Fibroblast of skin of right quadriceps (primary cell): ENCODE measurements around the gene TRIM41.
A peak's percentile ranks its signal among the peaks of the same experiment; 100 is the strongest.
"Not testable (repeated sequence)": the region's sequence is repeated elsewhere in the genome, so short reads cannot be mapped to it uniquely, and the experiment has no call there.

ENCODE experiments used
- DNase-seq: peaks from one replicate; pipeline ENCODE4 v3.0.0-alpha.2; 2013

The TRIM41 gene

DNA sequence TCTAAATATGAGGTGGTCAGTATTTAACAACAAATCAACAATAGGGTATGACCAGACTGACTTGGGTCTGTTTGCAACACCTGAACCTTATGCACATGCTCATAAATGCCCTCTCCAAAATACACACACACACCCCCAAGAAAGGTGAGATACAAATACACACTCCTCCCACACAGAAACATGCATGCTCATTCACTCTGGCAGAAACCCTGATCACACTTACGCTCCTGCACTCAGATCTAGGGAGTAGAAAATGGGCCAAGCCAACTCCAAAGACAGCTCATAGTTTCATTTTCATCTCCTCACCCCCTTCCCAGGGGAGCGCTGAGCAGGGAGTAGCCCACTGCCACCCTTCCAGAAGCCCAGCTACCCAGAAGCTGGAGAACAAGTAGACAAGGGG lies 29.4 kb upstream of the TRIM41 start:
- no peak for DNase-seq

DNA sequence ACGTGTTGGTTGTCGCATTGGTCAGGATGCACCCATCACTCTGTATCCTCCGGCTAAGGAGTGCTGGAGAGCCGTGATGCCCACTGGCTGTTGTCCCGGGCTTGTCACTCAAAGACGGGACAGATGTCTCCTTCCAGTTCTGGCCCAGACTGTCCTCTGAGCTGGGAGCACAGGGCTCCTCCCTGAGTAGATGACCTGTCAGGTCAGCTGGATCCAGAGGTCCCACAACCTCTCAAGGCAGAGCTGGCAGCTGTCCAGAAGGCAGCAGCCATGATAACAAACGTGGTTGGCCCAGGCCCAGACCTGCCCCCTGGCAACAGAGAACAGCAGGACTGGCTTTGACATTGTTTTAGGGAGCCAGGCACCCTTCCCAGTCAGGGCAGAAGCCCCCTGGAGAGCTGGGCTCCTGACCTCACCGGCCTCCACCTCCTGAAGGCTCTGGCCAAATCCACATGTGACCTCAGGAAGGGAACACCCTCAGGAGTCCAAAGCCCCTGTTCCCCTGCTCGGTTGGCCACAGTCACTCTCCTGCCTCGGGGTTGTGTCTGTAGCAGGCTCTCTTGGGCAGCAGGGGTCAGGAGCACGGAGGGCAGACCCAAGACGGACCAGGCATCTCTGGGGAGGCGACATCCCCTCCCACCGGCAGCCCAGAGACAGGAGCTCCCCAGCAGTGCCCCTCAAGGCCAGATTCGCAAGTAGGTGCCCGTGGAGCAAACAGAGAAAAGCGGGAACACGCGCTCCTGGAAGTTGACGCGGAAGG lies 28.4 kb upstream of the TRIM41 start:
- DNase-seq, result no peak

DNA sequence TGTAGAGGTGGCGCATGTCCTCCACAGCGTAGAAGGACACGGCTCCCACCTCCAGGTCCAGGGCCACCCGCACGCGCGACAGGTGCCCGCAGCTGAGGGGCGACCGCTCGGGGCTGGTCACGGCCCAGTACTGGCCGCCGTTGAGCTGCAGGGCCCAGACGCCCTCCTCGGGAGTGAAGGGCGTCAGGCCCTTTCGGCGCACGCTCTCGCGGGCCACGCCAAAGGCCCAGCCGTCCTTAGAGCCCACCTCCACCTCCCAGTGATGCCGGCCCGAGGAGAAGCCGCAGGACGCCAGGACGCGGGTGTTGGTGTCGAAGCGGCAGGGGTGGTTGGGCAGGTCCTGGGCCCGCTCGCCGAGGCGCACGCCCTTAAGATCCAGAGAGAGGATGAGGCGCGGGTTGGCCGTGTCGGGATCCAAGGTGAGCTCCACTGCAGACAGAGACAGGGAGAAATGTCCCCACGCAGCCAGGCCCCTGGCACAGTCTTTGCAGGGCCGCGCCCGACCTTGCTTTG lies 27.8 kb upstream of the TRIM41 start:
- no peak for DNase-seq

DNA sequence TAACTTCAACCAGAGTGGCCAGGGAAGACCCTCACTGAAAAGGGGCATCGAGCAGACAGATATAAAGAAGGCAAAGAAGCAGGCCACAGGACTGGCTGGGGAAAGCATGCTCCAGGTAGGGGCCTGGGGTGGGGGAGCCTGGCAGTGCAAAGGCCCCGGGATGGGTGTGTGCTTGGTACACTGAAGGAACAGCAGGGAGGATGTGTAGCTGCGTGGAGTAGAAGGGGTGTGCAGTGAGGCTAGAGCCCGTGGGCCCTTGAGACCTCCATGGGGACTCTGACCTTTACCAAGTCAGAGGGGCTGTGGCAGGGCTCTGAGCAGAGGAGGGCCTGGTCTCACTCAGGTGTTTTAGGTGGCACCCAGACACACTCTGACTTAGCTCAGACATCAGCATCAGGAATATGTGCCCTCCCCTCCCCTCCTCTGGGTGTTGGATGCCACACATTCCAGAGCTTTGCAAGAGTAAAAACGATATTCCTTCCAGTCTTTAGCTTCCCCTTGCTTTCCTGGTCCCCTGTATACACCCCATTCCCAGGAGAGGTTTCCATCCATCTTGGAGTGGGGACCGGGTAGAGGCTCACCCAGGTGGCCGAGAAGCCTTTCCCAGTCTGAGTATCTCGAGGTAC lies 25.6 kb upstream of the TRIM41 start:
- DNase-seq, result no peak

DNA sequence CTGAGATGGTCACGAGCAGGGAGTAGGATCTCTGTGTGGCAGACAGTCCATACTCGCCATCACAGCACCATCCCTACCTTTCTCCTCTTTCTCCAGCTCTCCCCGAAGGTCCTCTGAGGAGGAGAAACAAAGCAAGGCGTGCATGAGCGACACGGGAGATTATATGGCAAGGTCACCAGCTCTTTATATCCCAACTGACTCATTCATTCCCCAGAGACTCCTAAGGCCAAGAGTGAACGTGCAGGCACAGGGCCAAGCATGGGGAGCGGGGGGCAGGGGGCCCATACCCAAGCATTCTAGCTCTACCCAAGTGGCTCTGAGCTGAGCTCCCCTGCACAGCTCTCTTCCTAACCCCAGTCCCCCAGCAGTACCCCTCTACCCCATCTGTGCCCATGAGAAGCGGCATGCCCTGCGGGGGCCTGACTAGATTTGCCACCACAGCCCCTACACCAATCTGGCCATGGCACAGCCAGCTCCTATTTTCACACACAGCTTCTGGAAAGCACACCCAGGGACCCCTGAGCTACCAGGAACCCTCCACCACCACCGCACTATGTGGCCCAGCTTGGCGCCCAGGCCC lies 24.9 kb upstream of the TRIM41 start:
- DNase-seq, result no peak

DNA sequence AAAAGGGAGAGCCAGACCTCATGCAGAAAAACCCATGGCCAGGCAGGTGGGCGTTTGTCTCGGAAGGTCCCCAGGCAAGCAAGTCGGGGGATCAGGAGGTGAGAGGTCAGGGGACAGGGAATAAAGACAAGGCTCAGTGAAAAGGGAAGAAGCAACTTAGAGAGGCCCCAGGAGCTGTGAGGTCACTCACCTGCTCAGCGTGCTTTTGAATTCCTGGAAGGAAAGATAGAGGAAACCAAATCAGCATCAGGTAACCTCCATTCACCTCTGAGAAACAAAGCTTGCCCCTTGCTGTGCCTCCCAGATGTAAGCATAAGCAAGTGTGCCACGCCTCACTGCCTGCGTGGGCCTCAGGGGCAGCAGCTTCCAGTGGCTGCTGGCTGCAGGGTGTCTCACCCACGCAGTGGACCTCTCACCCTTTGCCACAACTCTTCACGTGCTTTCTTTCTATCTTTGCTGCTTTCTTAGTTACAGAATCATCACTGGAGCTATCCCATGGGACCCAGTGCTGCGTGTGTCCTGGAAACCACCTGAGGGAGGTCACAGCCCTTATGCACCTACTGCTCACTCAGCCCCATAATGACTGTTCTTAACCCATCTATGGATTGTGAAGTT lies 24.1 kb upstream of the TRIM41 start:
- no peak for DNase-seq

DNA sequence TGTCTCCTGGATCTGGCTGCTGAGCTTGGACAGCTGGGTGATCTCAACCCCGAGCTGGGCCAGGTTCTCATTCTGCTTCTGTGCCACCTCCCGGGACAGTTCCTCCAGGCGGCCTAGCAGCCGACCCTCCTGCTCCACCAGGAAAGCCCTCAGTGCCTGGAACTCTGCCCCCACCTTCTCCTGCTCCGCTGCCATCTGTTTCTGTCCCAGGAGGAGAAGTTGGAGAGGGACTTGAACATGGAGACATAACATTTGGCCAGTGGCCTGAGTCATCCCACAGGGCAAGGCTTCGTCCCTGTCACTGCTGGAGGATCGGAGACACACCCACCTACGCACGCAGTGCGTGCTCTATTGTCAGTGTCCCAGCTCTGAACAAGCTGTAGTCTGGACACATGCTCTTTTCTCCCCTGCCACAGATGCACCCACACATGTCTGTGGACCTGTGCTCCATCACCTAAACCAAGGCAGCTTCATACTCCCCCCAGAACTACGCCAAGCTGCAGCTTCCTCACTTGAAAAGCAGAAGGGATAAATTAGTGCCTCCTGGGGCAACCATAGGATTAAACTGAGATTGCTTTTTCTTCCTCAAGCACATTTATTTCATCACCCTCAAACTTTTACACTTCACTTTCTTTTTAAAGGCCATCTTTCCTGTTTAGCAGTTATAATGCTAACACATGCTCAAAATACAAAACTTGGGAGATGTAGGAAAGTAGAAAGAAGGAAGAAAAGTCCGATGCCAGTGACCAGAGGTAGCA lies 23.0 kb upstream of the TRIM41 start:
- no peak for DNase-seq

DNA sequence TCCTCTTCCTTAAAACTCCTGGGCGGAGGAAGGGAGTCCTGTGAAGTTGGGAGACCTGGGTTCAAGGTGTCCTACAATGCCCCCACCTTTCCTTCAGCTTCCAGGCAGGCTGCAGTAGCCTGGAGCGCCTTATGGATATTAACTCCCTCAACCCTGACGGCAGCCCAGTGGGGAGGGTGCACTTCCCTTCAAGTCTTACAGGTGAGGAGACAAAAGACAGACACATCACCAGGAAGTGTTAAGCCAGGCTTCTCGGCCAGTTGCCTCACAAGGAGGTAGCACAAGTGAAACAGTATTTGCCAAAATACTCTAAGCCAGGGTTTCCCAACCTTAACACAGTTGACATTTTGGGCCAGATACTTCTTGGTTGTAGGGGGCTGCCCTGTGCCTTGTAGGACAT lies 22.3 kb upstream of the TRIM41 start:
- DNase-seq, result no peak

DNA sequence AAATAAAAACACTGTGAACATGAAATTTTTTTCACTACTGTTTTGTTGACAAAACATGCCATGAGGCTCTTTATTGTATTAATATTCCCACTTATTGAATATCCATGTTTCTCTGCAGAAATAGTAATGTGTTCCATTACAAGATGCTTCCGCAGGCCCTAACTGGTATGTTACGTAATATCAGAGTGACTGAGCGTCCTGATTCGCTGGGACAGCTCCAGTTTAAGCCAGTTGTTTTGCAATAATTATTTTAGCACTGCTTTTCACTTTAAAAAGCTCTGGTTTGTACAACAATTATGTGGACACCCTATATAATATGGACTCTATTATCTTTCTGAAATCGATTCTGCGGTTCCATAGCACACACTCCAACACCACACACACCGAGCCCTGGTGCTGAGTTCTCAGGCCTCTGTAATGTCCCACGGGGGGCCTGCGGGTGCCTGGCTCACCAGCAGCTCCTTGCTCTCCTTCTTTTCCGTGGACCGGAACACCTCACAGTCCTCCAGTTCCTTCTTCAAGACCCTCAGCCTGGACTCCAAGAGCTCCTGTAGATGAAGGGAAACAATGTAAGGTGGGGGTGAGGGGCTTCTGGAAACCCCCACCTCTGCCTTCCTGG lies 19.9 kb upstream of the TRIM41 start:
- no peak for DNase-seq

DNA sequence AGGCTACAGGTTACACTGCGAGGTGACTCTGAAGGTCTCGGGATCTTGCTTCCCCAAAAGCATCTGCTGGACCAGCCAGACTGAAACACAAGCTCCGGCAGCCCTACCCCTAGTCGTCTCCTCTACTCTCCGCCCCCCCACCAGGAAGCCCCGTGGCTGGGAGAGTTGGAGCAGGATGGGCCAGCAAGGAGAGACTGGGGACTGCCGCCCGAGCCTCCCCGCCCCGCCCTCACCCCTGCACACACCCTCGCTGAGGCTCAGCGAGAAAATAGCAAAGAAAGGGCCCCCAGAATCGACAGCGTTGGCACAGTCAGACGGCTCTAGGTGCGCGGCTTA lies 19.3 kb upstream of the TRIM41 start:
- no peak for DNase-seq

DNA sequence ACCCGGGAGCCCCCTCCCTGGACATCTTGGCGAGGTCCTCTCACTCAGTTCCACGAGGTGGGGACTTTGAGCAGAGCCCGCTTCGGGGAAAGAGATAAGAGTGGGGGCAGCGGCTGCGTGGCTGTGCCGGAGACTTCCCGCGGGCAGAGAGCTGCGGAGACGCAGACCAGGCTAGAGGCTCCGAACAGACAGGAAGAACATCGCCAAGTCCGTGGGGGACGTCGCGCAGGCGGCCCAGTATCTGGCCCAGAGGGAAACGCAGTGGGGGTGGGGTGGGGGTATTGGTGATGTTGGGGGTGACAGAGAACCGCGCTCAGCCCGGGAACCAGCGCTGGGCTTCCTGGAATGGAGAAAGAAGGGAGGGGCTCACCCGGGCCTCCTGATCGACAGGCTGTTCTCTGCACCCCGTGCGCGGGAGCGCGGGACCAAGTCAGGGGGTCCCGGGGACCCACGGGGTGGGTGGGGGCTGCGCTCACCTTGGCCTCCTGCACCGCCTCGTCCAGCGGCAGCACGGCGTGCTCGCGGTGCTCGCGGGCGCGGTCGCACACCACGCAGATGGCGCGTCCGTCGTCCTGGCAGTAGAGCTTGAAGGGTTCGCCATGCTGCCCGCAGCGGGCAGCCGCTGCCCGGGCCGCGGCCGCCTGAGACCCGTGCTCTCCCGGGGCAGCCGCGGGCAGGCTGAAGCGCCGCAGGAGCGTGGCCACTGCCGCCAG lies 18.8 kb upstream of the TRIM41 start:
- DNase-seq, result no peak

DNA sequence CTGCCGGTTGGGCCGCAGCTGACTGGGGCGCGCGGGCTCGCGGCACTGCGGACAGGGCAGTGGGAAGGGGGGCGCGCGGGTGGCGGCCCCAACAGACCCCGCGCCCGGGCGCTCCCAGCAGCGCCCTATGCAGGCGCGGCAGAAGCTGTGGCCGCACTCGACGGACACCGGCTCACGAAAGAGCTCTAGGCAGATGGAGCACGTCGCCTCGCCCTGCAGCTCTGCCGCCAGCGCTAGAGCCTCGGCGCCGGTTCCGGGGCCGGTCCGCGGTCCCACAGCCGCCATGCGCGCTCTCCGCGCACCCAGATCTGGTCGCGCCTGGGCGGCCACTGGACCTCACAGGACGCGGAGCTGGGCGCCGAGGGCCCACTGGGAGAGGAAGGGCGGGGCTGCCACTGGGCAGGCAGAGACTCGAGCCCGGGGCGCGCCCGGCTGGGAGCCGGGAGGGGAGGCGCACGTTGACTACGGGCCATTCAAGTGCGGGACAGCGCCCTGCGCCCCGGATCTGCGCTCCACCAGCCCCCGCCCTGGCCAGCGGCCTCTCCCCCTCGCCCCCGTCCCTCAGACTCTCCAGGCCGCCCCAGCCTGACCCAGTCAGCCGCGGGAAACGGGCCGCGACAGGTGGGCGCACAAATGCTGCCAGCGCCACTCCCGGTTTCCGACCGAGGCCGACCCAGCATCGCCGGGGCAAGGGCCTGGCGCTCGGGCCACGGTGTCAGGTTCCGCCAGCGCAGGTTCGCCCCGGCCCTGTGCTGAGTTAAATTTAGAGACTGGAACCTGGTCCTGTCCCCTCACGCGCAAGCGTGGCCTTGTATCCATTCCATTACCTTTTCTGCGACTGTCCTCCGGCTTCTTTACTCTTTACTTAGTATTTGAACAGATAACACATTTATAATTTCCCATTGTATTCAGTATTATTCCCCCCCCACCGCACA lies 18.0 kb upstream of the TRIM41 start, which contains the start of gene TRIM7:
TRIM7 (minus strand) TSS at position 371 of the 935 bp plus-strand sequence; CDS start at position 285, 86 bp downstream.
- no peak for DNase-seq

DNA sequence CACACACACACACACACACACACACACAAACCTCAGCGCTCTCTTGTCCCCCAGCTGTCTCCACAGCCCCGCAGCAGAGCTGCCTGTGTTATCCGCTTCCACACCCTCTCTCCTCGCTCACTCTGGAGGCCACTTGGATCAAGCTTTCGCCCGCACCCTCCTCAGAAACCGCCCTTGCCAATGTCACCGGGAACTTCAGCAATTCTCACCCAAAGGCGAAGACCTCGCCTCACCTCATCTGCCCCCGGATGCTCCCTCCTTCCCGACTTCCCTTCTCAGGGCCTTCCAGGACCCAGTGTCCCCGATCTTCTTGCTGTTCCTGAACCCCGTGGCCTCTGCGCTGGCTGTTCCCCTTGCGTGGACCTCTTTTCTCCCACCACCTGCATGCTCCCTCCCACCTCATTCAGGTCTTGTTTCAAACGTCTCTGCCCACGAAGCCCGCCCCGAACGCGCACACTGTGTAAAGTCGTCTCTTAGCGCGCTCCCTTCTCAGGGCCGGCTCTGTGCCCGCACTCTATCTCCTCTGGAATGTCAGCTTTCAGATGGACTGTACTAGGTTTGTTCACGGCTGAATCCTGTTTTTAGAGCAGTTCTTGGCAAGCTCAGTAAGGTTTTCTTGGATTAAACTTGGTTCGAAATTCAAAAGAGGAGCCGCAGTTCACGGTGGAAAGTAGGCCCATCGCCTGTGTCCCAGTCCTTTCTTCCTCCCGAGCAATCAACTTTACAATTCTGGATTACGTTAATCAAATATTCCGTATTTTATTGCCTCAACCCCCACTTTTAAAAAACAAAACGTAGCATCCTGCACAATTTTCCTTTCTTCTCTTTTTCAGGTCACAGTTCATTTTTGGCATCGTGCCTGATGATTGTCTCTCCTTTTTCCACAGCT lies 17.1 kb upstream of the TRIM41 start:
- no peak for DNase-seq

DNA sequence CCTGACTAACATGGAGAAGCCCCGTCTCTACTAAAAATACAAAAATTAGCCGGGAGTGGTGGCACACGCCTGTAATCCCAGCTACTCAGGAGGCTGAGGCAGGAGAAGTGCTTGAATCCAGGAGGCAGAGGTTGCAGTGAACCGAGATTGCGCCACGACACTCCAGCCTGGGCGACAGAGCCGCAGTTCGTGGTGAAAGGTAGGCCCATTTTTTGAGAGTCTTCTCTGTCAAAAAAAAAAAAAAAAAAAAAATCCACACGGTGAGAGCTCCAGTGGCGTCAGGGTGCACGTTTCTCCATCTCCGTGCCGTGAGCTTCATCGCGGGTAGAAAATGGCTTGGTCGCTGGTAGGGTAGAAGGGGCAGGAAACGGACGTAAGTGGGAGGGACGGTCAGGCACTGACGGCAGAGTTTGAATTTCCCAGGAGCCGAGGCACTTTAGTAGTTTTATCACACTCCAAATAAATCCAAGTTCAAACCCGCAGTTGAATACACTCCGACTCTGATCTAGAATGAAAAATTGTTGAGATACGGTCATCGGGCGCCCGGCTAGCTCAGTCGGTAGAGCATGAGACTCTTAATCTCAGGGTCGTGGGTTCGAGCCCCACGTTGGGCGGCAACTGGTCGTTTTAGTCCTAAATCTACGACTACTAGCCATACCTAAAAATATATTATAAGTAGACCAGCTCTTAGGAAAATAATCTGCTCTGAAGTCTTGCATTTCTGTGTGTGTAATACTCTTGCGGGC lies 15.7 kb upstream of the TRIM41 start:
- peak; percentile 94 for DNase-seq

DNA sequence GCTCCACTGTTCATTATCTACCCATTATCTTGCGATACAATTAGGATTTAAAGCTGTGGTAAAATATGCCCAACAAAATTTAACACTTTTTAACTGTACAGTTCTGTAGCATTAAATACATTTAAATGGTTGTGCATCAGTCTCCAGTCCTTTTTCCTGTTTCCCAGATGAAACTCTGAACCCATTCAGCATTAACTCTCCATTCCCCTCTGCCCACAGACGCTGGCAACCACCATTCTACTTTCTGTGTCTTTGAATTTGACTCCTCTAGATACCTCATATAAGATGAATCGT lies 15.2 kb upstream of the TRIM41 start:
- DNase-seq, result no peak

DNA sequence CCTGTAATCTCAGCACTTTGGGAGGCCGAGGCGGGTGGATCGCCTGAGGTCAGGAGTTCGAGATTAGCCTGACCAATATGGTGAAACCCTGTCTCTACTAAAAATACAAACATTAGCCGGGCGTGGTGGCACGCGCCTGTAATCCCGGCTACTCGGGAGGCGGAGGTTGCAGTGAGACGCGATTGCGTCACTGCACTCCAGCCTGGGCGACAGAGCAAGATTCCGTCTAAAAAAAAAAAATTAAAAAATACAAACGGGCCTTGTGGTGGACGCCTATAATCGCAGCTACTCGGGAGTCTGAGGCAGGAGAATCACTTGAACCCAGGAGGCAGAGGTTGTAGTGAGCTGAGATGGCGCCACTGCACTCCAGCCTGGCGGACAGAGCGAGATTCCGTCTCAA lies 14.1 kb upstream of the TRIM41 start:
- DNase-seq, result not testable (repeated sequence)

DNA sequence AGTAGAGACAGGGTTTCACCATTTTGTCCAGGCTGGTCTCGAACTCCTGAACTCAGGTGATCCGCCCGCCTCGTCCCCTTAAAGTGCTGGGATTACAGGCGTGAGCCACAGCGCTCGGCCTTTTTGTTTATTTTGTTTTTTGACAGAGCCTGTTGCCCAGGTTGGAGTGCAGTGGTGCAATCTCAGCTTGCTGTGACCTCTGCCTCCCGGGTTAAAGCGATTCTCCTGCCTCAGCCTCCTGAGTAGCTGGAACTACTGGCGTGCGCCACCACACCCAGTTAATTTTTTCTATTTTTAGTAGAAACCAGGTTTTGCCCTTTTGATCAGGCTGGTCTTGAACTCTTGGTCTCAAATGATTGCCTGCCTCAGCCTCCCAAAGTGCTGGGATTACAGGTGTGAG lies 12.9 kb upstream of the TRIM41 start:
- not testable (repeated sequence) for DNase-seq

DNA sequence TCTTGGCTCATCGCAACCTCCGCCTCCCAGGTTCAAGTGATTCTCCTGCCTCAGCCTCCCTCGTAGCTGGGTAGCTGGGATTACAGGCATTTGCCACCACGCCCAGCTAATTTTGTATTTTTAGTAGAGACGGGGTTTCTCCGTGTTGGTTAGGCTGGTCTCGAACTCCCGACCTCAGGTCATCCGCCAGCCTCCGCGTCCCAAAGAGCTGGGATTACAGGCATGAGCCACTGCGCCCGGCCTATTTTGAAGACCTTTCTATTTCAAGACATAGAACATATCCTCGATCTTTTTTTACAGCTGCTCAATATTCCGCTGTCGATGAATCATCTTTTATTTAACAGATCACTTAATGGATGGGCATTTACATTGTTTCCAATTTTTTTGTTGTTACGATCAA lies 12.4 kb upstream of the TRIM41 start:
- DNase-seq, result not testable (repeated sequence)

DNA sequence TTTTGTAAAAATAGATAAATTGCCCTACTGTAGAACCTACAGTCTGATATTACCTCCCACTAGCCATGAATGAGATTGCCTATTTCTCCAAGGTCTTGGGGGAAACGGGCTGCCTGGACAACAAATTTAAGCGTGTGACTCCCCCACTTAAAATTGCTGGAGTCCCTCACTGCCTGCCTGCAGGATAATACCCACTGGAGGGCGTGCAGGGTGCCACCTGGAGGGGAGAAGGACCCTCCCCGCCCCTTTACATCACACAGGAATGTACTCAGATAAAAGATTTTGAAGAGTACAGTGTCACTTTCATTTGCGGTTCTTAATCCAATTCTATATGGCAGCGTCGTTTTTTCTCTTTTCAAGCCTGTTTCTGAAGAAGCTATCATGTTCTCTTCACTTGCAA lies 11.9 kb upstream of the TRIM41 start:
- DNase-seq, result no peak
